Spleen (tissue), 7 donors: ENCODE results near the gene TMEM229B.

Source experiments
- POLR2A ChIP-seq, 3 donors: fragments of 450-650 bp; IDR thresholded peaks; one replicate each; pipeline ENCODE4 v1.5.1; 2017; ENCODE audit warnings: antibody characterized with exemption in 3 of 3, mild to moderate bottlenecking in 1 of 3
- TF ChIP-seq, protein P1 (sequence below), 11 experiments: fragments of 200-600 bp in 7 of 11; fragments of 450-650 bp in 4 of 11; sonication (generic) in 4 of 11; IDR thresholded peaks in 8 of 11; conservative IDR thresholded peaks in 3 of 11; 1 replicate in 7 of 11; 2 replicates in 4 of 11; pipeline versions ENCODE4 v1.4.0 to v1.8.0; 2016 to 2021; ENCODE audit warnings: antibody characterized with exemption in 11 of 11, inconsistent platforms in 4 of 11, mild to moderate bottlenecking in 1 of 11
- donor health status: DM: no; HTN: no; CAD: no; lungs with moderate emphysema.
- donor health status: DM: no; HTN: no; CAD: no.
- donor health status: DM: no; HTN: no; CAD: no.

DNA sequence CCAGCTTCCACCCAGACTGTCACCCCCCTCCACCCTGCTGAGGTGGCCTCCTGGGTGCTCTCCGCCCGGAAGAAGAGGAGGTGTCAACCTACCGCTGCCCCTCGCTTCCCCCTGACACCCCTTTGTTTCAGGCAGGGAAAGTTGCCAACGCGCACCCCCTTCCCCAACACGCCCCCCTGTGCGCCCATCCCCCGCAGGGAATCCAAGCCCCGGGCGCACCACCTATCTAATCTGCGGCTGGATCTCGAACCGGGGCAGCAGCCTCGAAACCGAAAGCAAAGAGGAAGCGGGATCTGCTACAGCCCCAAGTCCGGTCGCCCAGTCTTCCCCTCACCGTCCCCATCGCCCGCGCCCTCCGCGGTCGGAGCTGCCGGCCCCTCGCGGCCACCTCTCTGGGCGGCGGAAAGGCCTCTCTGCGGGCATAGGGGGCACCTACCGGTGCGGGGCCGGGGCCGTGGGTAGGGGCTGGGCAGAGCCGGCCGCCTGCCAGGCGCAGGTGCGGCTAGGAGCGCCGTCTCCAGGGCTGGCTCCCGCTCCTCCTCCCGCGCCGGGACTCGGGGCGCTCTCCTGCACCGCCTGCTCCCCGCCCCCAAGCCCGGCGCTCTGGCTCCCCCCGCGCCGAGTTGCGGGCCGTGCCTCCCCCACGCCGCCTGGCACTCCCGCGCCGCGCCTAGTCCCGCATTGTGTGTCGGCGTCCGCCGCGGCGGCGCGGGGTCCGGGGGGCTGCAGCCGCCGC is 26.3 kb upstream of the TMEM229B start:
- TF ChIP-seq, protein P1, sequence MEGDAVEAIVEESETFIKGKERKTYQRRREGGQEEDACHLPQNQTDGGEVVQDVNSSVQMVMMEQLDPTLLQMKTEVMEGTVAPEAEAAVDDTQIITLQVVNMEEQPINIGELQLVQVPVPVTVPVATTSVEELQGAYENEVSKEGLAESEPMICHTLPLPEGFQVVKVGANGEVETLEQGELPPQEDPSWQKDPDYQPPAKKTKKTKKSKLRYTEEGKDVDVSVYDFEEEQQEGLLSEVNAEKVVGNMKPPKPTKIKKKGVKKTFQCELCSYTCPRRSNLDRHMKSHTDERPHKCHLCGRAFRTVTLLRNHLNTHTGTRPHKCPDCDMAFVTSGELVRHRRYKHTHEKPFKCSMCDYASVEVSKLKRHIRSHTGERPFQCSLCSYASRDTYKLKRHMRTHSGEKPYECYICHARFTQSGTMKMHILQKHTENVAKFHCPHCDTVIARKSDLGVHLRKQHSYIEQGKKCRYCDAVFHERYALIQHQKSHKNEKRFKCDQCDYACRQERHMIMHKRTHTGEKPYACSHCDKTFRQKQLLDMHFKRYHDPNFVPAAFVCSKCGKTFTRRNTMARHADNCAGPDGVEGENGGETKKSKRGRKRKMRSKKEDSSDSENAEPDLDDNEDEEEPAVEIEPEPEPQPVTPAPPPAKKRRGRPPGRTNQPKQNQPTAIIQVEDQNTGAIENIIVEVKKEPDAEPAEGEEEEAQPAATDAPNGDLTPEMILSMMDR (IDR thresholded peaks at IDR 0.05 in 8 of 11, conservative IDR thresholded peaks at IDR 0.05 in 3 of 11) = no peak
- TF ChIP-seq POLR2A (IDR thresholded peaks at IDR 0.05) = no peak
